ENCODE results near the gene ATP6V0C.

Gene ATP6V0C

GRCh38 chr16:2487903-2488531, 25.7 kb upstream of the ATP6V0C start:
- no peak for TF ChIP-seq CTCF (IDR thresholded peaks at IDR 0.05; ENCODE audit: low read depth, low read length)
- no peak overlapping the region for H3K4me3 ChIP-seq (ENCODE audit: low read depth, low read length)

- H3K4me3 ChIP-seq (ENCODE audit: low read depth, low read length) = no peak overlapping the region
- no peak for TF ChIP-seq CTCF (IDR thresholded peaks at IDR 0.05; ENCODE audit: low read depth, low read length)
These were observed 24.2 kb upstream of the ATP6V0C start for GRCh38 chr16:2489581-2489980.

- no peak for TF ChIP-seq CTCF (IDR thresholded peaks at IDR 0.05; ENCODE audit: low read depth, low read length)
- no peak overlapping the region for H3K4me3 ChIP-seq (ENCODE audit: low read depth, low read length)
These were observed 23.3 kb upstream of the ATP6V0C start for GRCh38 chr16:2490190-2491105.

- no peak for TF ChIP-seq CTCF (IDR thresholded peaks at IDR 0.05; ENCODE audit: low read depth, low read length)
- H3K4me3 ChIP-seq (ENCODE audit: low read depth, low read length) = no peak overlapping the region
These were observed 21.5 kb upstream of the ATP6V0C start for GRCh38 chr16:2492292-2492691.

GRCh38 chr16:2493605-2494004, 20.1 kb upstream of the ATP6V0C start:
- no peak for TF ChIP-seq CTCF (IDR thresholded peaks at IDR 0.05; ENCODE audit: low read depth, low read length)

GRCh38 chr16:2494616-2495015, 19.1 kb upstream of the ATP6V0C start:
- TF ChIP-seq CTCF (IDR thresholded peaks at IDR 0.05; ENCODE audit: low read depth, low read length) = no peak
- H3K4me3 ChIP-seq (ENCODE audit: low read depth, low read length) = no peak overlapping the region

More at GRCh38 chr16:2493605-2494004, 20.1 kb upstream of the ATP6V0C start:
- H3K4me3 ChIP-seq (ENCODE audit: low read depth, low read length) = no peak overlapping the region

GRCh38 chr16:2495041-2495440, 18.7 kb upstream of the ATP6V0C start:
- TF ChIP-seq CTCF (IDR thresholded peaks at IDR 0.05; ENCODE audit: low read depth, low read length) = no peak
- H3K4me3 ChIP-seq (ENCODE audit: low read depth, low read length) = no peak overlapping the region

Data from WI38 (cell line).